ENCODE measurements around the gene OR51L1. TPM values are rescaled to one million over a fixed set of nuclear protein-coding genes. Genes with fewer than 3 reads are reported as not detected.
"Not testable (repeated sequence)": the region's sequence is repeated elsewhere in the genome, so short reads cannot be mapped to it uniquely, and the experiment has no call there.

Gene OR51L1, protein sequence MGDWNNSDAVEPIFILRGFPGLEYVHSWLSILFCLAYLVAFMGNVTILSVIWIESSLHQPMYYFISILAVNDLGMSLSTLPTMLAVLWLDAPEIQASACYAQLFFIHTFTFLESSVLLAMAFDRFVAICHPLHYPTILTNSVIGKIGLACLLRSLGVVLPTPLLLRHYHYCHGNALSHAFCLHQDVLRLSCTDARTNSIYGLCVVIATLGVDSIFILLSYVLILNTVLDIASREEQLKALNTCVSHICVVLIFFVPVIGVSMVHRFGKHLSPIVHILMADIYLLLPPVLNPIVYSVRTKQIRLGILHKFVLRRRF
- not detected in 2 replicates for total RNA-seq (2014; rRNA removed; shearing (Covaris generic); ENCODE audit: low replicate concordance)

DNA sequence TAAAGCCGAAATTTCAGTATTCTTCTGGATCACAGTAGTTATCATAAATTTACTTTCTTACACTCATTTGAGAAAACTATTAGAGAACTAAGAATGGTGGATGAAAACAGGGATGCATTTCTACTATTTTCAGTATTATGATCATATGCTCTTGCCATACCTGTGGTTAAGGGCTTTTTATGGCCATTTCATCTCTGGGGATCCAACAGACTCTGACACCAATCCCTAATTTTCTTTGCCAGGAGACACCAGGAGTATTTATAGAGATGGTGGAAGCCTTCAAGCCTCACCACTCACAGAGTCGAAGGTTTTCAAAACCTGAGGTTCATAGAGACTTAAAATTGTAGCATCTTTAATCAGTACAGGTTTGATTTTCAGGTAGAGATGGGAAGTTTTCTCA, at the start of gene OR51L1:
Gene OR51L1 (plus strand): TSS at position 301 of the 400 bp plus-strand sequence. CDS start 4,132 bp downstream, outside the sequence.
- Histone ChIP-seq H3K79me2 (ENCODE audit: low read length) (no peaks in the 10 kb centered on the region), H3K4me3 (ENCODE audit: low read length) (no peak within 1 kb of the TSS), H3K9me3 (ENCODE audit: low read length) (no peaks in the 10 kb centered on the region), H3K4me2 (ENCODE audit: low read depth, low read length, poor library complexity, severe bottlenecking) (no peak within 1 kb of the TSS), H4K20me1 (ENCODE audit: insufficient read depth, low read depth, low read length) (no peaks in the 10 kb centered on the region), H3K9me2 (replicated peaks; ENCODE audit: insufficient read depth, low read length) (no peaks in the 10 kb centered on the region), H3K4me1 (ENCODE audit: low read length) (no peaks in the 10 kb centered on the region), H3K27me3 (ENCODE audit: low read length) (no peaks in the 10 kb centered on the region), H3K9ac (ENCODE audit: low read length) (no peak within 1 kb of the TSS), H2AFZ (ENCODE audit: low read length) (no peak within 1 kb of the TSS), H3K36me3 (ENCODE audit: insufficient read depth, low read length) (no peaks in the 10 kb centered on the region), H3K27ac (ENCODE audit: low read length) (no peak within 1 kb of the TSS)
- no peak for DNase-seq

DNA sequence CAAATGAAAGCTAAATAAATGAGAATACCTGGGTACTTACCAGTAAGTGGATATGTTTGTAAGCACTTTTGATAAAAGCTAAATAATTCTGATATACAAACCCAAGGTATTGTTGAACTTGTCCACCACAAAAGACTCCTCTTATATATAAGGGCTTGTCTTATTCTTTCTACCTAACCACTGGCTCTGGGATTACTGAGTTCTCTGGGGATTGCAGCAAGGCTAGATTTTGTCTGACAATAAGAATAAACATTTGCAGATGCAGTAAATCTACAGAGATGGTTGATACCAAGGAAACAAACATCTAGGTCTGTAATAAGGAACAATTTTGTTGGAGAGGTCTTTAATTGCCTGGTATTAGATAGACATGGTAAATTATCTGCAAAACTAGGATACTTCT, 47.1 kb upstream of the OR51L1 start, which contains the start of gene OR51A4:
Gene OR51A4 (minus strand): TSS at position 101 of the 400 bp plus-strand sequence. CDS start 505 bp downstream, outside the sequence.
- no peak within 1 kb of the TSS for H3K4me3 ChIP-seq (ENCODE audit: low read length)
- no peak for DNase-seq

DNA sequence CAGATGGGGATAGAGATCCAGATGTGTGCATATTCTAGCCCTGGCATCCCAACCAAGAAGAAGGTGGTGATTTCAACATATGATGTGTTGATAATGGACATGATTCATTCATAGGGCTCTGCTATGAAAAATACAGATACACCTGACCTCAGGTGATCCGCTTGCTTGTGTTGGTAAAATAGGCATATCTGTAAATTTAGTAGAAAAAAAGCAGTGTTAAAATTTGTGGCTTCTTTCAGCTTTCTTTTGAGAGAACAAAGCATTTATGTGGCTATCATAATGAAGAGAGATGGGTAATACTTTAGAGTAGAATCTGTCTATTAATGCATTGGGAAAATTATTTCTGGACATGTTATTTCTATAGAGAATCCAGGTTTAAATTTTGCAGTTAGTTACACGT, 39.0 kb upstream of the OR51L1 start, which contains the start of gene OR51A2:
Gene OR51A2 (minus strand): TSS at position 101 of the 400 bp plus-strand sequence. CDS start 0 bp downstream, at position 101.
- not testable (repeated sequence) for H3K9me3 ChIP-seq (ENCODE audit: low read length); H3K36me3 ChIP-seq (ENCODE audit: insufficient read depth, low read length); H3K27me3 ChIP-seq (ENCODE audit: low read length); H3K4me2 ChIP-seq (ENCODE audit: low read depth, low read length, poor library complexity, severe bottlenecking); H4K20me1 ChIP-seq (ENCODE audit: insufficient read depth, low read depth, low read length); H2AFZ ChIP-seq (ENCODE audit: low read length); DNase-seq; H3K79me2 ChIP-seq (ENCODE audit: low read length); H3K4me1 ChIP-seq (ENCODE audit: low read length); H3K27ac ChIP-seq (ENCODE audit: low read length); H3K9me2 ChIP-seq (replicated peaks; ENCODE audit: insufficient read depth, low read length); H3K9ac ChIP-seq (ENCODE audit: low read length); H3K4me3 ChIP-seq (ENCODE audit: low read length)

More for the DNA sequence above, 47.1 kb upstream of the OR51L1 start, which contains the start of gene OR51A4:
- Histone ChIP-seq H3K9me2 (replicated peaks; ENCODE audit: insufficient read depth, low read length) (no peaks in the 10 kb centered on the region), H3K4me2 (ENCODE audit: low read depth, low read length, poor library complexity, severe bottlenecking) (no peak within 1 kb of the TSS), H3K27me3 (ENCODE audit: low read length) (no peaks in the 10 kb centered on the region), H3K9me3 (ENCODE audit: low read length) (no peaks in the 10 kb centered on the region), H2AFZ (ENCODE audit: low read length) (no peak within 1 kb of the TSS), H3K9ac (ENCODE audit: low read length) (no peak within 1 kb of the TSS), H4K20me1 (ENCODE audit: insufficient read depth, low read depth, low read length) (no peaks in the 10 kb centered on the region), H3K36me3 (ENCODE audit: insufficient read depth, low read length) (no peaks in the 10 kb centered on the region), H3K4me1 (ENCODE audit: low read length) (no peaks in the 10 kb centered on the region), H3K79me2 (ENCODE audit: low read length) (no peaks in the 10 kb centered on the region), H3K27ac (ENCODE audit: low read length) (no peak within 1 kb of the TSS)

DNA sequence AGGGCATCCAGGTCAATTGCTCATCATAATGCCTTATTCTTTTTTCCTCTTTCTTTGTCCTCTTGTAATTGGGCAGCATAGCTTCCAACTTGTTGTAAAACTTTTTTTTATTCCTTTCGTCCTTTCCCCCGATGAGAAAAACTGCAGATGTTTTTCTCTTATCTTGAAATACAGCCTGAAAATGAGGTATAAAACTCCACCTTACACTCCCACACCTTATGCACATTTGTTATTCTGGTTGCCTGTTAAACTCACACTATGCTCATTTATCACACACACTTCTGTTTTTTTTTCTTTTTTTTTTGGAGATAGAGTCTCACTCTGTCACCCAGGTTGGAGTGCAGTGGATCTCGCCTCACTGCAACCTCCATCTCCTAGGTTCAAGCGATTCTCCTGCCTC, 37.3 kb upstream of the OR51L1 start:
- no peak overlapping the region for H3K4me3 ChIP-seq (ENCODE audit: low read length)
- H3K9me2 ChIP-seq (replicated peaks; ENCODE audit: insufficient read depth, low read length): no peaks in the 10 kb centered on the region
- no peaks in the 10 kb centered on the region for H3K27me3 ChIP-seq (ENCODE audit: low read length)
- no peak overlapping the region for H3K9ac ChIP-seq (ENCODE audit: low read length)
- no peak for DNase-seq
- H3K4me1 ChIP-seq (ENCODE audit: low read length): no peaks in the 10 kb centered on the region
- no peaks in the 10 kb centered on the region for H4K20me1 ChIP-seq (ENCODE audit: insufficient read depth, low read depth, low read length)
- H2AFZ ChIP-seq (ENCODE audit: low read length): no peak overlapping the region
- no peaks in the 10 kb centered on the region for H3K36me3 ChIP-seq (ENCODE audit: insufficient read depth, low read length)
- no peaks in the 10 kb centered on the region for H3K79me2 ChIP-seq (ENCODE audit: low read length)
- H3K9me3 ChIP-seq (ENCODE audit: low read length): no peaks in the 10 kb centered on the region
- H3K4me2 ChIP-seq (ENCODE audit: low read depth, low read length, poor library complexity, severe bottlenecking): no peak overlapping the region
- H3K27ac ChIP-seq (ENCODE audit: low read length): no peak overlapping the region

DNA sequence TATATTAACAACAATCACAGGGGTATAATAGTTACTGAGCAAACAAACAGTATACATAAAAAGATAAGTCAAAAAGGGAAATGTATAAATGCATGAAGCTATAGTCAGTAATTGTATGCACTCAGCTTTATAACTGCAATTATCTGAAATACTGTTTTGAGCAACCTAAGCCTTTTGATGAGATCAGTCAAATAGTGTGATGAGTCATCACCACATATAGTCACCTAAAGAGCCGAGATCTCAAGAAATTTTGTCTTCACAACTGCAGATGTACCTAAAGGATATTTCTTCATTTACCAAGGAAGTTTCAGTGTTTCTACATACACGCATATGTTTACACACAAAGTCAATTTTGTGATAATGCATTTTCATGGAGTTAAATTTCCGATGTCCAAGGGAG, 33.8 kb upstream of the OR51L1 start:
- Histone ChIP-seq H3K27me3 (ENCODE audit: low read length) (no peaks in the 10 kb centered on the region), H3K4me1 (ENCODE audit: low read length) (no peaks in the 10 kb centered on the region), H3K4me2 (ENCODE audit: low read depth, low read length, poor library complexity, severe bottlenecking) (no peak overlapping the region), H3K9ac (ENCODE audit: low read length) (no peak overlapping the region), H3K9me2 (replicated peaks; ENCODE audit: insufficient read depth, low read length) (no peaks in the 10 kb centered on the region), H4K20me1 (ENCODE audit: insufficient read depth, low read depth, low read length) (no peaks in the 10 kb centered on the region), H3K9me3 (ENCODE audit: low read length) (no peaks in the 10 kb centered on the region), H3K79me2 (ENCODE audit: low read length) (no peaks in the 10 kb centered on the region), H3K27ac (ENCODE audit: low read length) (no peak overlapping the region), H2AFZ (ENCODE audit: low read length) (no peak overlapping the region), H3K36me3 (ENCODE audit: insufficient read depth, low read length) (no peaks in the 10 kb centered on the region), H3K4me3 (ENCODE audit: low read length) (no peak overlapping the region)
- no peak for DNase-seq

DNA sequence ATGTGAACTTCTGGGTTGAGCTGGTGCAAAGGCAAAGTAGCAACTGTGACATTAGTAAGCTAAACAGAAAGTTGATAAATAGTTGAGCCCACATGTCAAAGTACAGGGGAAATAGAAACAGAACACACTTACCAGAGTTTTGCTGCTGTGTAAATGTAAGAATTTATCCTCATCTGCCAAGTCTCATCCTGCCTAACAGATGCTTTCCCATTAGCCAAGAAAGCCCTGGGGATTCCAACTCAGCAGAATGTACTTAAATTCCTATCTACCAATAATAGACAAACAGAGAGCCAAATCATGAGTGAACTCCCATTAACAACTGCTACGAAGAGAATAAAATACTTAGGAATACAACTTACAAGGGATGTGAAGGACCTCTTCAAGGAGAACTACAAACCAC, 31.8 kb upstream of the OR51L1 start:
- Histone ChIP-seq H3K4me1 (ENCODE audit: low read length) (no peaks in the 10 kb centered on the region), H2AFZ (ENCODE audit: low read length) (no peak overlapping the region), H3K4me2 (ENCODE audit: low read depth, low read length, poor library complexity, severe bottlenecking) (no peak overlapping the region), H3K9ac (ENCODE audit: low read length) (no peak overlapping the region), H4K20me1 (ENCODE audit: insufficient read depth, low read depth, low read length) (no peaks in the 10 kb centered on the region), H3K9me3 (ENCODE audit: low read length) (no peaks in the 10 kb centered on the region), H3K79me2 (ENCODE audit: low read length) (no peaks in the 10 kb centered on the region), H3K4me3 (ENCODE audit: low read length) (no peak overlapping the region), H3K36me3 (ENCODE audit: insufficient read depth, low read length) (no peaks in the 10 kb centered on the region), H3K9me2 (replicated peaks; ENCODE audit: insufficient read depth, low read length) (no peaks in the 10 kb centered on the region), H3K27ac (ENCODE audit: low read length) (no peak overlapping the region), H3K27me3 (ENCODE audit: low read length) (no peaks in the 10 kb centered on the region)
- DNase-seq: no peak

DNA sequence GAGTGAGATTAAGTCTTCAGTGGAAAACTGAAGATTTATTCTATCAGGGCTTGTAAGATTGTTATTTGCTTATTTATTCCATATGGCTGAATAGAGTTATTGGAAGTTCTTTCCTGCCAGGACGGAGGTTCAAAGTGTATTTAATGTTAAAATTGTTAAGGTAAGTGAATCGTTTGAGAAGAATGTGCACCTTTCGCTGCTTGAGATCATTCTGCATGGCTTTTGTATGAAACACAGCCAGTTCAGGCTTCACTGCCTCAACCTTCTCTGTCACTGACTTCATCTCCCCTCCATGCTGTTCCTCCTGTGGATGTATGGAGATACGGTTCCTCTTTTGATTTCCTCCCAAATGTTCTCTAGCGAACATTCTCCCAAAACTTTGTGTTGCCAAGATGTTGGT, 19.2 kb upstream of the OR51L1 start:
- DNase-seq: no peak
- no peaks in the 10 kb centered on the region for H3K4me1 ChIP-seq (ENCODE audit: low read length)
- no peaks in the 10 kb centered on the region for H4K20me1 ChIP-seq (ENCODE audit: insufficient read depth, low read depth, low read length)
- no peak overlapping the region for H3K27ac ChIP-seq (ENCODE audit: low read length)
- no peak overlapping the region for H3K4me2 ChIP-seq (ENCODE audit: low read depth, low read length, poor library complexity, severe bottlenecking)
- no peaks in the 10 kb centered on the region for H3K27me3 ChIP-seq (ENCODE audit: low read length)
- H3K9ac ChIP-seq (ENCODE audit: low read length): no peak overlapping the region
- H3K36me3 ChIP-seq (ENCODE audit: insufficient read depth, low read length): no peaks in the 10 kb centered on the region
- H3K9me3 ChIP-seq (ENCODE audit: low read length): no peaks in the 10 kb centered on the region
- H3K4me3 ChIP-seq (ENCODE audit: low read length): no peak overlapping the region
- no peak overlapping the region for H2AFZ ChIP-seq (ENCODE audit: low read length)
- no peaks in the 10 kb centered on the region for H3K9me2 ChIP-seq (replicated peaks; ENCODE audit: insufficient read depth, low read length)
- H3K79me2 ChIP-seq (ENCODE audit: low read length): no peaks in the 10 kb centered on the region

DNA sequence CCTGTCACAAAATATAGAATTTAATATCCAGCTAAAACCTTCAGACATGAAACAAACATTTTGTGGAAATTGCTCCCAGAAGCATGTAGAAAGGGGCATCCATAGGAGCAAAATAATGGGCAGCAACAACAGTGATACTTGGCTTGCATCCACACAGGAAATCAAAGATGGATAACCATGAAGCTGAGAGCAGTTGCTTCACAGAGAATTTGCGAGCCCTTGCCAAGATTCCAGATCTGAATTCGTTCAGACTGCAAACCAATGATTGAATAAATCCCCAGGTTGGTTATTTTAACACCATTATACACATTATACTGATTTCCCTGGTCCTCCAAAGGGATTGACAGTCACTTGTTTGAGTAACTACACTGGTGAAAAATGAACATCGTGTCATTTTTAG, 15.6 kb upstream of the OR51L1 start:
- no peak overlapping the region for H3K27ac ChIP-seq (ENCODE audit: low read length)
- H3K9me3 ChIP-seq (ENCODE audit: low read length): no peaks in the 10 kb centered on the region
- H3K27me3 ChIP-seq (ENCODE audit: low read length): no peaks in the 10 kb centered on the region
- H3K4me3 ChIP-seq (ENCODE audit: low read length): no peak overlapping the region
- H3K79me2 ChIP-seq (ENCODE audit: low read length): no peaks in the 10 kb centered on the region
- no peaks in the 10 kb centered on the region for H3K9me2 ChIP-seq (replicated peaks; ENCODE audit: insufficient read depth, low read length)
- H3K36me3 ChIP-seq (ENCODE audit: insufficient read depth, low read length): no peaks in the 10 kb centered on the region
- DNase-seq: no peak
- no peaks in the 10 kb centered on the region for H4K20me1 ChIP-seq (ENCODE audit: insufficient read depth, low read depth, low read length)
- H3K4me1 ChIP-seq (ENCODE audit: low read length): no peaks in the 10 kb centered on the region
- no peak overlapping the region for H3K4me2 ChIP-seq (ENCODE audit: low read depth, low read length, poor library complexity, severe bottlenecking)
- no peak overlapping the region for H2AFZ ChIP-seq (ENCODE audit: low read length)
- no peak overlapping the region for H3K9ac ChIP-seq (ENCODE audit: low read length)

All from Karpas-422 (cell line).